Measurements from ENCODE around the gene TSPOAP1.

Gene TSPOAP1

DNA sequence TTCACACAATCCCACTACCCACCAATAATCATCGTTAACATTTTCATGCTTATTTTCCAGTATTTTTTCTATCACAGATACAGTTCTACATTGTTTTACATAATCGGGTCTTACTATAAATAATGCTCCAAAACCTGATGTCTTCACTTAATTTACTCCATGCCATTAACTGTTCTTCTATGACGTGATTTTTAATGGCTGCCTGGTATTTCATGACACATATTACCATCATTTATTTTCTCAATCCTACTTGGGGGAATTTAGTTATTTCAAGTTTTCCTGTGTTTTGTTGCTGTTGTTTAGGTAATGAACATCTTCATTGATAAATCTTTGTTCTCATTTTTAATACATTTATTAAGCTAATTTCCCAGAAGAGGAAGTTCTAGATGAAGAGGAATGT is 75.5 kb downstream of the TSPOAP1 start:
- TF ChIP-seq, protein P1, sequence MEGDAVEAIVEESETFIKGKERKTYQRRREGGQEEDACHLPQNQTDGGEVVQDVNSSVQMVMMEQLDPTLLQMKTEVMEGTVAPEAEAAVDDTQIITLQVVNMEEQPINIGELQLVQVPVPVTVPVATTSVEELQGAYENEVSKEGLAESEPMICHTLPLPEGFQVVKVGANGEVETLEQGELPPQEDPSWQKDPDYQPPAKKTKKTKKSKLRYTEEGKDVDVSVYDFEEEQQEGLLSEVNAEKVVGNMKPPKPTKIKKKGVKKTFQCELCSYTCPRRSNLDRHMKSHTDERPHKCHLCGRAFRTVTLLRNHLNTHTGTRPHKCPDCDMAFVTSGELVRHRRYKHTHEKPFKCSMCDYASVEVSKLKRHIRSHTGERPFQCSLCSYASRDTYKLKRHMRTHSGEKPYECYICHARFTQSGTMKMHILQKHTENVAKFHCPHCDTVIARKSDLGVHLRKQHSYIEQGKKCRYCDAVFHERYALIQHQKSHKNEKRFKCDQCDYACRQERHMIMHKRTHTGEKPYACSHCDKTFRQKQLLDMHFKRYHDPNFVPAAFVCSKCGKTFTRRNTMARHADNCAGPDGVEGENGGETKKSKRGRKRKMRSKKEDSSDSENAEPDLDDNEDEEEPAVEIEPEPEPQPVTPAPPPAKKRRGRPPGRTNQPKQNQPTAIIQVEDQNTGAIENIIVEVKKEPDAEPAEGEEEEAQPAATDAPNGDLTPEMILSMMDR (IDR thresholded peaks at IDR 0.05; ENCODE audit: control extremely low read depth, extremely low read depth, low read depth, missing control alignments), result no peak
- DNase-seq (ENCODE audit: extremely low spot score), result no peak
- ChIA-PET CTCF (interaction anchor here (0.8 kb wide), 1 partner anchor 53 kb away, joined by 3 read pairs; no protein-coding TSS in a partner anchor), POLR2A (no interaction called here)

DNA sequence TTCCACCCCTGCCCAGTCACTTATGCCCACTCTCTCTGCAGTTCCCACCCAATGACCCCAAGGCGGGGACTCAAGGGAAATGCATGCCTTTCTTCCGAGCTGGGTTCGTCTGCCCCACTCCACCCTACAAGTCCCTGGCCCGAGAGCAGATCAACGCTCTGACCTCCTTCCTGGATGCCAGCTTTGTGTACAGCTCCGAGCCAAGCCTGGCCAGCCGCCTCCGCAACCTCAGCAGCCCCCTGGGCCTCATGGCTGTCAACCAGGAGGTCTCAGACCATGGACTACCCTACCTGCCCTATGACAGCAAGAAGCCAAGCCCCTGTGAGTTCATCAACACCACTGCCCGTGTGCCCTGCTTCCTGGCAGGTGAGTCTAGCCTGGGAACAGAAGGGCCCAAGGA is 76.5 kb downstream of the TSPOAP1 start:
- TF ChIP-seq, protein P1 (IDR thresholded peaks at IDR 0.05; ENCODE audit: control extremely low read depth, extremely low read depth, low read depth, missing control alignments), result no peak
- no peak for DNase-seq (ENCODE audit: extremely low spot score)
- POLR2A ChIA-PET, result interaction anchor here (0.6 kb wide), 1 partner anchor 379 kb away, joined by 6 read pairs; no protein-coding TSS in a partner anchor
- CTCF ChIA-PET, result interaction anchor here (0.8 to 1.6 kb wide), 2 partner anchors 65 to 165 kb away, joined by 3 to 7 read pairs; partner anchors contain the start of gene RNF43

All from GM10248 (cell line).